Stimulated activated CD4-positive, alpha-beta T cell treated with anti-CD3 and anti-CD28 coated beads, Interleukin-12 subunit alpha, Interleukin-12 subunit beta, amount 100 ng/mL, for 48 hours (primary cell): ENCODE measurements around the gene PLPP1.

Experiments
- DNase-seq, 3 donors: peaks; one replicate each; pipeline ENCODE4 v3.0.0-alpha.2; 2020; ENCODE audit warnings: low read depth in 2 of 3, low spot score in 1 of 3

PLPP1 gene

GRCh38 chr5:55450050-55450765 lies 84.6 kb downstream of the PLPP1 start:
- no peak for DNase-seq

GRCh38 chr5:55446640-55447351 lies 88.0 kb downstream of the PLPP1 start:
- DNase-seq = no peak

DNA sequence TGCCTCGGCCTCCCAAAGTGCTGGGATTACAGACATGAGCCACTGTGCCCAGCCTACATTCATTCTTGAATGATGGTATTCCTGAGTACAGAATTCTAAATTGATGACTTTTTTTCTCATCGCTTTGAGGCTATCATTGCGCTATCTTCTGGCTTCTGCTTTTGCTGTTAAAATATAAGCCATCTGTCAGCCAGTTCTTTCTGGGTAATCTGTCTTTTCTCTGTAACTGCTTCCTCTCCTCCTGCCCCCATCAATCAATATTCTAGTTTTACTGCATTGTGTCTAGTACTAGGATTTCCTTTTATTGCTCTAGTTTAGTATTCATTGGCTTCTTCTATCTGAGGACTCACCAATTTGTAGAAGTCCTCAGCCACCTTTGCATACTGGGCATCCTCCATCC lies 89.0 kb downstream of the PLPP1 start:
- no peak for DNase-seq

GRCh38 chr5:55441954-55442353 lies 92.8 kb downstream of the PLPP1 start:
- DNase-seq = no peak

DNA sequence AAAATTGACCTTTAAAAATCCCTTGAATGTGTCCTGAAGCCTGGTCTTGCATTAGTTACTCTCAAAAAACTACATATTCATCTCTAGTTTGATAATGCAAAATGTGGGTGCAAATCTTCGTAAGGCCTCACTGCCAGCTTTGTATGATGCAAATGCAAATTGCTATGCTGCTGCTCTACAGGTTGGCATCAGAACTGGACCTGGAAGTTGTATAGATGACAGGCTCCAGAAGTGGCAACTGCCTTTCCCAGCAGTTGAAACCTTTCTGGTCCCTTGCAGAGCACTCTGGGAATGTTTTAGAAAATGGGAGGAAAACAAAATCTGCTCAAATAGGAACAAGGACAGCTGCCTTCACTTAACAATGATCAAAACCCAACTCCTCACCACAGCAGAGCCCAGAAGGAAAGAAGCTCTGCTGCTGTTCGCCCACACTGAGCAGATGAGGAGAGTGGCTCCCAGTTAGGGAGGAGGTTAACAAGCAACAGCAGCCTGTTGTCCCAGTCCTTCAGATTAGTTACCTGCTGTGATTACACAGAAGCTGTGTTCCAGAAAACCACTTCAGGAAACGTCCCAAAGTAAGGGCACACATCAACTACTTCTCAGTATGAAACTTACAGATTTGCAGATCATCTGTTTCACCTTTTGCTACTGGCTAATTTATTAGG lies 93.5 kb downstream of the PLPP1 start:
- DNase-seq = no peak

DNA sequence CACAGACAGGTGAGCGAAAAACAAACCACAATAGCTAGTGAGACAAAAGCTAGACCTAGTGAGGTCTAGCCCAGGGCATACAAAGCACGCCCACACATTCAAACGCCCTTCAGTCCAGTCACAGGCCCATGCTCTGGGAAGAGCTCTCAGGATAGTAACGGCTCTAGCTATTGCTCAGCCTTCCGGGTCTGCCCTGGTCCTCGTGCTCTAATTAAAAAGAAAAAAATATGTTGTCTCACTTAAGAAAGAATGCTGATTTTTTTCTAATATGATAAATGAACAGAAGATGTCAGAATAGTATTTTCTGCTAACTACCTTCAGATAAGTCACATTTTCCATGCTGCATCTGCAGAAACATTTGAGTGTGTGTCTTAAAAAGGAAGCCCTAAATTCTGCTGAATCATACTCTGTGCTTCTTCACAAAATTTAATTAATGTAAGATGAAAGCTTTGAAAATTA lies 94.5 kb downstream of the PLPP1 start:
- DNase-seq = peak in 1 of 3 donors; percentile 20

- DNase-seq = no peak
Measured at GRCh38 chr5:55438998-55439397, 95.8 kb downstream of the PLPP1 start.

GRCh38 chr5:55437859-55438206 lies 96.9 kb downstream of the PLPP1 start:
- no peak for DNase-seq

DNA sequence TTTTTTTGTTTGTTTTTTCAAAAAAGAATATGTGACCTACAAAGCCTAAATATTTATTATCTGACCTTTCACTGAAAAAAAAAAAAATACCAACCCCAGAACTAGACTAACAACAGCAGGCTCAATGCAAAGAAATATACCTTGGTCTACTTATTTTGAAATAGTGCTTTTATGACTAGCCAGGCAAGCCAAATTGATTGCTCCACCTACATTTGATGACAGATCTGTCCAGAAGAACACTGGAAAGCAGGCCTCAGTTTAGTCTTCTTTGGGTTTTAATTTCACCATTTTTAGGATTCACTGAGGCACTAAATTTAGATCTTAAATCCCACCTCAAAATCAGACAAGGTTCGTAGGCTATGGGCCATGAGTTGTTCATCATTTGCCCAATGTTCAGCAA lies 97.3 kb downstream of the PLPP1 start:
- no peak for DNase-seq

- DNase-seq = no peak
Measured at GRCh38 chr5:55432549-55432948, 102.2 kb downstream of the PLPP1 start.

GRCh38 chr5:55429613-55430253 lies 105.0 kb downstream of the PLPP1 start:
- DNase-seq = no peak

- no peak for DNase-seq
Measured at GRCh38 chr5:55429221-55429612, 105.5 kb downstream of the PLPP1 start.

DNA sequence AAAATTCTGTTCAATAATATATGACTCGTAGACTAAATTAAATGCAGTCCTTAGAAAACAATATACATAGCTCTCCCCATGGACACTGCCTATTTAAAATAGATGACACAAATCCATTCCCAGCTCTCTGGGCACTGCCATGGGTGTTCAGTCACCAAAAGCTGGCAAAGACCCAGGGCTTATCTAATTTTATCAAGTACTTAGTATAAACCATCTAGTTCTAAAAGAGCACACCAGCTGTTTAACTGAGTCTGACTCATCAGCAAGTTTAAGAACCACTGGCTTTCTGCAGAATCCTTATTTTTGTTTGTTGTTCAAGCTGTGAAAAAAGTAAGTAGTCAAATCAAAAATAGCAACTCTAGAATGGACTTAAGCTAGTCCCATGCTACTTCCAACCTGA lies 107.6 kb downstream of the PLPP1 start:
- no peak for DNase-seq

DNA sequence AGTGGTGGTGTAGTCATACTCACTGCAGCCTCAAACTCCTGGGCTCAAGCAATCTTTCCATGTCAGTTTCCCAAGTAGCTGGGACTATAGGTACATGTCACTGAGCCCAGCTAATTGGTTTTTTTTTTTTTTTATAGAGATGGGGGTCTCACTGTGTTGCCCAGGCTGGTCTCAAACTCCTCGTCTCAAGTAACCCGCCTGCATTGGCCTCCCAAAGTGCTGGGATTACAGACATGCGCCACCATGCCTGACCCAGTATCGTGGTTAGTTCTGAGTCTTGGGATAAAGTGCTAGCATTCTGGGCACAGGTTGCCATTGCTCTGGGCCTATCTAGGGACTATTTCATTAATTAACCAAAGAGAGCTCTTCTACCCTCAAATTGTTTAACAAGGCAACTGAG lies 108.3 kb downstream of the PLPP1 start:
- no peak for DNase-seq

DNA sequence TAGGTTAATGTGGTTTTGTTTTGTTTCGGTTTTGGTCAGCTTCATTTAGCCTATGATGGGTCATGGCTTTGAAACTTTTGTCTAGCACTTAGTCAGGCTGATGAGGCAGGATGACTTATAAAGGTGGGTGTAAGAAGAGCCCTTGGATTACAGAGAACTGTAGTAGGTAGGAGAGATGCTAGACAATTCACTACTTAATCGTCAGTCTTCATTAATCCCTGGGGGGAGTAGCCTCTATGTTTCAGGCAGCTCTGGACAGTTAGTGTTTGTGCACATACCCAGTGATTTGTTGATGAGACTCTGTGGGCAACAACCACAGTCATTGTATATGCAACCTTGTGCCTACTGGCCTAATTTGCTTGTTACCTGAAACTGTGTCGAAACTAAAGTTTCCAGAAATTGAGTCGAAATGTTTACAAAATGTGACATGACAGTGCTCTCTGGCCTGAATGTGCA lies 113.7 kb downstream of the PLPP1 start:
- peak in 1 of 3 donors; percentile 52 for DNase-seq

- no peak for DNase-seq
Measured at GRCh38 chr5:55418994-55419968, 115.5 kb downstream of the PLPP1 start.

GRCh38 chr5:55416306-55416705 lies 118.5 kb downstream of the PLPP1 start:
- no peak for DNase-seq

- no peak for DNase-seq
Measured at GRCh38 chr5:55415071-55415470, 119.7 kb downstream of the PLPP1 start.

DNA sequence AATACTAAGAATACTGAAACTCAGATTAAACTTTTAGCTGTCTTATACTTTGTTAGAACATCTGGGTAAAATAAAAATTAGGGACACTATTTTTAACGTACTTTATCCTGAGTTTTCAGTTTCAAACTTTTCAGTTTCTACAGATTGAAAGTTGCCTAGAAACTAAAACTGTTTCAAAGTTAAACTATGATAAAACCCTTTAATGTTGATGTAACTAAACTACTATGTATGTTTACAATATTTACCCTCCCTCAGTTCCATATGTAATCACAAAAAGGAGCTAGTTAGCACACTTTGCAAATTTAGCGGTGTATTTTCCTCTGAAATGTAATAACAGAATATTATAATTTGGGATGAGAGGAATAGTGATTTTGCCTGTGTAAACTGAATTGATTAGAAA lies 121.1 kb downstream of the PLPP1 start:
- DNase-seq = no peak

GRCh38 chr5:55411876-55412275 lies 122.9 kb downstream of the PLPP1 start:
- DNase-seq = no peak

GRCh38 chr5:55410845-55411244 lies 123.9 kb downstream of the PLPP1 start:
- no peak for DNase-seq
